Activated CD4-positive, alpha-beta T cell treated with anti-CD3 and anti-CD28 coated beads, Interleukin-2, amount 50 U/mL, for 4 hours (primary cell): Measurements from ENCODE around the gene ZDHHC13.

Experiments
- DNase-seq, 2 experiments: peaks; one replicate each; pipeline ENCODE4 v3.0.0-alpha.2; 2020

The ZDHHC13 gene

GRCh38 chr11:19173004-19173689, 56.2 kb downstream of the ZDHHC13 start:
- no peak for DNase-seq

DNA sequence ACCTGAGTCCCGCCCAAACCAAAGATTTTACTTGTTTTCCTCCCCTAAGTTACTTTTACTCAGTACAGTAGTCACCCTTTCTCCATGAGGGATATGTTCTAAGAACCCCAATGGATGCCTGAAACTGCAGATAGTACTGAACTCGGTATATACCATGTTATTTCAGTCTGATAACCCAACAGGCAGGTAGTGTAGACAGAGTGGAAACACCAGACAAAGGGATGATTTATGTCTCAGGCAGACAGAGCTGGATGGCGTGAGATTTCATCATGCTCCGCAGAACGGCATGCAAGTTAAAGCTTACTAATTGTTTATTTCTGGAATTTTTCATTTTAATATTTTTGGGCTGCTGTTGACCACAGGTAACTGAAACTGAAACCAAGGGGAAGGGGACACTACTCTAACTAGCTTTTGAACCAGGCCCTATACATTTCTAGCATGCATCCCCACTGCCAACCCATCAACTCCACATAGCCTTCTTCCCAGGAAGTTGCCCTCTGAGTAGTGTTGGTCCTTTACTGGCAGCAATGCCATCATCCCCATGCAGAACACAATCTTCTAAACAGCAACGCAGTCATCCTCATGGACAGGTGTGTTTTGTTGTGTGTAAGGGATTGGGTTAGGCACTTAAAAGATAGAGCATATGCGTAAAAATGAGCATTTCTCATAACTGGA, 57.1 kb downstream of the ZDHHC13 start:
- no peak for DNase-seq

DNA sequence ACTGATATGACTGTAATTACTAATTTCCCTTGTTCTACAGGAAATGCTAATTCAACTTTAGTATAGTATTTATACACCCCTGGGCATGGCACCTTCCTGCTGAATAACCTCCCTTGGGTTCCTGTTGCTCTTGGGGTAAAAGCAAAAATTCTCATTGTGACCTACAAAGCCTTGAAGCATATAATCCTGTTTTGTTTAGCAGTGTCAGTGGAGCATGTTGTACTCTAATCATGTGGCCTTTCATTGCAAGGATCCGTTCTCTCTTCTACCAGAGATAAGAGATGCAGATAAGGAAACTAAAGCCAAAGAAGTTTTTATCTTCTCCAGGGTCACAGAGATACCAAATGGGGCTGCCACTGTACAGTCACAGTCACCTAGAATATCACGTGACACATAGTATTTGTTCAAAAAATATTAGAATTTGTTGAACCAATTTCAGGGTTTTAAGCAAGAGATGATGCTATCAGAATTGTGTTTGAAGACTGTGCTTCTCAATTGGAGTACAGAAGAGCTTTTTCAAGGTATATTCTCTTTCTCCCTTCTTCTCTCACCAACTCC, 59.7 kb downstream of the ZDHHC13 start:
- no peak for DNase-seq

GRCh38 chr11:19181531-19182261, 64.7 kb downstream of the ZDHHC13 start:
- no peak for DNase-seq

DNA sequence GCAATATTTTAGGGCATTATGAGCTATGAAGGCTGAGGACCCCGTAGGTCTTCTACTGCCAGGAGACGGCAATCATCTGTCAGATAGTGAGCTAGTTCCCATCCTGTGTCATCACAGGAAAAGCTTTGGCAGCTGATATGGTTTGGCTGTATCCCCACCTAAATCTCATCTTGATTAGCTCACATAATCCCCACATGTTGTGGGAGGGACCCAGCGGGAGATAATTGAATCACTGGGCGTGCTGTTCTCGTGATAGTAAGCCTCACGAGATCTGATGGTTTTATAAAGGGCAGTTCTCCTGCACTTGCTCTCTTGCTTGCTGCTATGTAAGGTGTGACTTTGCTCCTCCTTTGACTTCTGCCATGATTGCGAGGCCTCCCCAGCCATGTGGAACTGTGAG, 66.7 kb downstream of the ZDHHC13 start:
- DNase-seq: no peak

DNA sequence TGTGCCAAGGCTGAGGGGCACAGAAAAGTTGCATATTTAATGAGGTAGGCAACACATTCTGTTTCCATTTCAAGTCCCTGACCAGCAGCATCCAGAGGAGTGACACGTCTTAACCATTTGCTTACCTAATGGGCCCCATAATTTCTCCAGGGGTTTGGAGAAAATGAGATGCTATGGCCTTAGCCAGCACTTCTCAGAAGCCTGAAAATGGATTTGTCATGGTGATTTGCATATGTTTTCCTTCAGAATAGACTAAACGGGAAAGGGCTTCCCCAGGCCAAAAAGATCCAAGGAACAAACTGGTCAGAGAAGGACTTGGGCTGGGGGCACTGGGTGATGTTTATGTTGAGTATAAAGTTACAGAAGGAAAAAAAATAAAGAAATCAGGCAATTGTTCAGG, 68.1 kb downstream of the ZDHHC13 start:
- no peak for DNase-seq

DNA sequence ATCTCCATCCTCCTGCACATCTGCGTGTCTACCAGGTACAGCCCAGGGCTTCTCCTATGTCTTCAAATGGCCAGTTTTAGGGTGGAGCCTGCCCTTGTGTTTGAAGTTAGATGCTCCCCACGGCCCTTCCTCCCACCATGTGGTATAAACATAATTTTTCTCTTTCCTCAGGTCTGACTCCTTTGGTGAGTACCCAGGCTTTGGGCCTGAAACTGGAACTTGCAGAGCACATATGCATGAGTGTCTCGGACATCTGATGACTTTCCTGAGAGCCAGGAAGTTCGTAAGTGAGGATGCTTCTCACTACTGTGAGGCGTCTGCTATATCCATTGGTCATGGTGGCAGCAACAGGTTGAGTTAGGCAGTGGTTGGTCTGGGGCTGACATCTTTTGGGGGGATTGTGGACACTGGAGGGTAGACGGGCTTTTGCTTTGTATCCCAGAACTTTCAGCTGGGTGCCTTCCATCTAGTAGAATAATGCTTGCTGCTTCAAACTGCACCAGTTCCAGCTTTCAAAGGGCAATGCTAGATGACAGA, 68.6 kb downstream of the ZDHHC13 start:
- DNase-seq: no peak

DNA sequence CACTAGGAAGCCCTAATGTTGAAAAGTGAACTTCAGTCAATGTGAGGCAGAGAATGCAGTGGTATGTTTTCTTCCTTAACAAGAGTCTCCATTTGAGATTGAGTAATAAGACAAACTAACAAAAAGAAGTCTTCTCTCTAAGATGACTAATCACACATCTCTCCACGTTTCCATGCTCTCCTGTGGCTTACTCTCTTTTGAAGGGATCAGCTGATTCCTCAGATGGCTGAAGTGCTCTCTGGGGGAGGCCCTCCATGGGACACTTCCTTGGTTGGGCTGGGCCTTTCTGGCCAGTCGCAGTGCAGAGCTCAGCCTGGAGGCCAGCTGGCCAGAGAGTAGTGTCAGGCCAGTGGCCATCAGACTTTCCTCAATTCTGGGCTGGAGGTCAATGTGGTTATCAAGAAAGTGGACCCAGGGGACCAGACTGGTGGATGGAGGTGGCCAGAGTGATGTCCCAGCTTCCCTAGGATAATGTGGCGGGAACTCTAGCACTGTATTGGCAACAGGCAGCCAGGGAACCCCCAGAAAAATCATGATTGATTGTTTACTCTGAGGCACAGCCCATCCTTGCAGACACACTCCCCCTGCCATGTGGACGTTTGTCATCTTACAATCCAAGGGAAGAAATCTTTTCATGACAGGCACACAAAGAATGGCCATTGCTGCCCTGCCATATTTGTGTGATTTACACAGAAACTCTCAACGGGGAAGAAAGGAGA, 70.3 kb downstream of the ZDHHC13 start:
- DNase-seq: no peak

GRCh38 chr11:19187833-19188258, 70.9 kb downstream of the ZDHHC13 start:
- no peak for DNase-seq

- no peak for DNase-seq
Measured at GRCh38 chr11:19191530-19192169, 74.7 kb downstream of the ZDHHC13 start.

DNA sequence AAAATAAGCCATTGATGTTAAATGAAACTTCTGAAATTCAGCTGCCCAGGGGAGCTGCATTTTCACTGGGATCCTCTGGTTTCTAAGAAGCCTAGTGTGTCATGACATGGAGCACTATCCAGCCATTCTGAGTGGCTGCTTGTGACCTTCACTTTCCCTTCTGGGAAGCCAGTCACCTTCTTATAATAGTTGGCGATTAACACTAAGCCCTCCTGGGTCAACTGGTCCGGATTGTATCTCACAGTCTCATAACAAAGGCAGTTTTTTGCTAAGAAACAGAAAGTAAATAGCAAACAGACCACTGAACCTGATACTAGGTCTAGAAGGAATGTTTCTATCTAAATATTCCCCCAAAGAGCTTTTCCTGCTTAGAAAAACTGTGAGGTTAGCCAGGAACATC, 76.9 kb downstream of the ZDHHC13 start:
- no peak for DNase-seq

DNA sequence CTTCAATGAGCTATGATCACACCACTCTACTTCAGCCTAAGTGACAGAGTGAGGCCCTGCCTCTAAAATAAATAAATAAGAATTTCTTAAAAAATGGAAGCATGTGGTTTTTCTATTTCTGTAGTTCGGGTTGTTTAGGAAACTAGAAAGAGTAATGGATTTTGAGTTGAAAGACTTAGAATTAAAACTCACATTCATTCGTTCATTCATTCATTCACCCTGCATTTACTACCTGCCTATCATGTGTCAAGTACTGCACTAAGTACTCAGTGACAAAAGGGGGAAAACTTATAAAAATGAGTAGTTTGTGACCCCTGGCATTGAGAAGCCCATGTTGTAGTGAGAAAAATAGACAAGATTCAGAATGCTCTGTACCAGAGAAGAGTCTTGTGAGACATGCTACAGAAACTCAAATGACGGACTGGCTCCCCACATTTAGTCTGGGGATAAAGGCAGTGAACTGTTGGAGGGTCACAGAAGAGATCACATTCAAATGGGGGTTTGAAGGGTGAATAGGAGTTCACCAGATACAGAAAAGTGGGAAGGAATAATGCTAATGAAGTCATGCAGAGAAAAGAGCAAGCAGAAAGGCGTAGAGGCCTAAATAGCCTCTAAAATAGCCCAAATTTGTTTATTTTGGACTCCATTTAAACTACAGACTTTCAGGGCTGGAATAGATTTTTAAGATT, 77.8 kb downstream of the ZDHHC13 start:
- no peak for DNase-seq

GRCh38 chr11:19196432-19196831, 79.5 kb downstream of the ZDHHC13 start:
- no peak for DNase-seq

- no peak for DNase-seq
Measured at GRCh38 chr11:19199048-19199447, 82.1 kb downstream of the ZDHHC13 start.

- DNase-seq: no peak
Measured at GRCh38 chr11:19199771-19200170, 82.8 kb downstream of the ZDHHC13 start.

DNA sequence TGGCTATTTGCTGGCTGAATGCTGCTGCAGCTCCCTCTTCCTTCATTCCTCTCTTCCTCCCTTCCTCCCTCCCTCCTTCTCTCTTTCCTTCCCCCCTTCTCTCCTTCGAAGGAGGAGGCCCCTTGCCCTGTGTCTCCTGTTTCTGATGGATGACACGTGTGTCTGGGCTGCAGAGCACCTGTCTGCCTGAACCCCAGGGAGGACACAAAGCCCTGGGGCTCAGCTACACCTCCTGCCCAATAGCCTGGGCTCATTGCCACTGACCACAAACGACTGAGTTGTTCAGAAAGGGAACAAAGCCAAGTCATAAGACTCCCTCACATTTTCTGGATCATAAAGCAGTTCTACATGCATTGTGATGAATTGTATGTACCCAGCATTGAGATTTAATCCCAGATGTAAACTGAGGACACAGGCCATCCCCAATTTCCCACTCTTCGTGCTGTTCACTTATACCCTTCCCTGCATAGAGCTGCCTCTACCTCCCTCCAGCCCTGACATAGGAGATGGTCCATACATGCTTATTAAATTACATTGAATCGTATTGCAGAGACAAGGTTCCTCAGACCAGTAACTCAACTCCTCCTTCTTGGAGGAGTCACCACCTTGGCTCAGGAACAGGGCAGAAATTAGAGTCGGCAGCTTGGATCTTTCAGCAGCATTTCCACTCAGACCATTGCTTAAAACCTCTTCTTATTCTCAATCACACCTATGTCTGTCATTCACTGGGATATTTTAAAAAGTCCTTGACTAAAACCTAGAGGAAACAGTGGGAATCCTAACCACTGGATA, 83.6 kb downstream of the ZDHHC13 start:
- DNase-seq: no peak

DNA sequence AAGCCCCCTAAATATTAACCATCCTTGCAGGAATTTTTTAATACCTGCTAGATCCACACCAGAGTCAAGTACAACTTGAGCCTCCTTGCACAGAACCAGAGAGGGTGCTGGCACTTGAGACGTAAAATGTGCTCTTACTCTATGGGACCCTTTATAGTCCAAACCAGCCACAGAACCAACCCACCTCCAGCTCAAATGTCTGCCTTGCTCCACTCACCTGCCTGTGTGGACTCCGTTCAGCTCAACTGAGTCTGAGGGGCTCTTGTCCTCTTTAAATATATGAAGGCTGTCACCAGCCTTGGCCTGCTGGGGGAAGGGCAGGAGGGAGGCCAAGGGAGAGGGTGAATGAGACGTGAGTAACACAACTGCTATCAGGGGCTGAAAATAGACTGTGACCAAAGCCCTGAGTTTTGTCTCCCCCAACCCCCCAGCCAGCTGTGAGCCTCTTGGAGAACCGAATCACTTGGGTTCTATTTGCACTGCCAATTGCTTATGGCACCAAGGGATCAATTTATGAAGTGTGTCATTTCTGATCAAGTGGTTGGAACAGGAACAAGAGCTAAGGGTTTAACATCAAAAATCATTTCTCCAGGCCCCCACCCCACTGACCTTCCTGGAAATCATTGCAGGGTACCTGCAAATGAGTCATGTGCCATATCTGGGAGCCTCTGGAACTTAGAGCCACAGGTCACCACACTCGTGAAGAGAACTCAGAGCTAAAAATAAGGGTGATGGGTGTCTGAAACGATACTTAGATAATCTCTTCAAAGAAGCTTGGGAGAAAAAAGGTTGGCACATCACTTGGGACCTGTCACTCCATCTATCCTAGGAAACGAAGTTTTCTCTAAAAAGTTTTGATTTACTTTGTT, 85.0 kb downstream of the ZDHHC13 start, which contains the start of gene CSRP3:
TSS of gene CSRP3 (minus strand) at position 247 of the 869 bp plus-strand sequence. CDS start 9,535 bp downstream, outside the sequence.
- no peak for DNase-seq

GRCh38 chr11:19204836-19205235, 87.9 kb downstream of the ZDHHC13 start:
- no peak for DNase-seq

DNA sequence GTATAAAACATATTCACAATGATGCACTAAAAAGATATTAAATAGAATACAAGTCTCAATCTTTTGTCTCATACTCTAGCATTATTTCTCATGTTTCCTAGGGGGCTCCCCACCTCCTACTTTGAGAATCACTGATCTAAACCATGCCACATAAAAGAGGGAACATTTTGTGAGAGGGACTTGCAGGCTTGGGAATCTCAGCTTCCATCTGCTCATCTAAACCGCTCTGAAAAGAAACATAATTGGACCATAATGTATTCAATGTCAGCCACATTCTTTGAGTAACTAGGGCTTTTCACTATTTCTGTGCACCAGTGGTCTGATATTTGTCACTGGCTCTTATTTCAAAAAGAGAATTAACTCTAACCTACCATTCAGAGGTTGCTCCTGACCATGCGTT, 91.2 kb downstream of the ZDHHC13 start:
- DNase-seq: no peak
